Neuron (in vitro differentiated cells): ENCODE data around the gene NFIL3.
"Not testable (repeated sequence)": the region's sequence is repeated elsewhere in the genome, so short reads cannot be mapped to it uniquely, and the experiment has no call there.

Source experiments
- H2AFZ ChIP-seq: one replicate; pipeline ENCODE4 v1.6.1; 2013; ENCODE audit warnings: low read depth, mild to moderate bottlenecking, inconsistent platforms, low read length, moderate library complexity
- H3K27me3 ChIP-seq: one replicate; pipeline ENCODE4 v1.6.1; 2013; ENCODE audit warnings: low read length; ENCODE audit not compliant: insufficient read depth
- H3K36me3 ChIP-seq: one replicate; pipeline ENCODE4 v1.6.1; 2013; ENCODE audit warnings: low read length; ENCODE audit not compliant: insufficient read depth
- H3K4me1 ChIP-seq: one replicate; pipeline ENCODE4 v1.6.1; 2013; ENCODE audit warnings: low read length; ENCODE audit not compliant: insufficient read depth
- H3K4me3 ChIP-seq: 2 replicates; pipeline ENCODE4 v1.5.1; 2013; ENCODE audit warnings: mild to moderate bottlenecking, low read length, moderate library complexity
- H3K9me3 ChIP-seq: one replicate; pipeline ENCODE4 v1.6.1; 2013; ENCODE audit warnings: low read length

NFIL3 gene, protein sequence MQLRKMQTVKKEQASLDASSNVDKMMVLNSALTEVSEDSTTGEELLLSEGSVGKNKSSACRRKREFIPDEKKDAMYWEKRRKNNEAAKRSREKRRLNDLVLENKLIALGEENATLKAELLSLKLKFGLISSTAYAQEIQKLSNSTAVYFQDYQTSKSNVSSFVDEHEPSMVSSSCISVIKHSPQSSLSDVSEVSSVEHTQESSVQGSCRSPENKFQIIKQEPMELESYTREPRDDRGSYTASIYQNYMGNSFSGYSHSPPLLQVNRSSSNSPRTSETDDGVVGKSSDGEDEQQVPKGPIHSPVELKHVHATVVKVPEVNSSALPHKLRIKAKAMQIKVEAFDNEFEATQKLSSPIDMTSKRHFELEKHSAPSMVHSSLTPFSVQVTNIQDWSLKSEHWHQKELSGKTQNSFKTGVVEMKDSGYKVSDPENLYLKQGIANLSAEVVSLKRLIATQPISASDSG

GRCh38 chr9:91423785-91424402 is at the start of gene NFIL3:
NFIL3 (minus strand) TSS chr9:91423832; CDS start chr9:91410734, 13,098 bp downstream.
- Histone ChIP-seq H2AFZ (peak within 1 kb of the TSS; percentile 95), H3K4me1 (peaks cover 12% of the 10 kb centered on the region), H3K36me3 (no peaks in the 10 kb centered on the region), H3K27me3 (peaks cover 27% of the 10 kb centered on the region), H3K4me3 (peak within 1 kb of the TSS; percentile 77), H3K9me3 (no peaks in the 10 kb centered on the region)

GRCh38 chr9:91471524-91471923 is 47.9 kb upstream of the NFIL3 start:
- H3K36me3 ChIP-seq, H3K4me1 ChIP-seq, H2AFZ ChIP-seq, H3K9me3 ChIP-seq, H3K27me3 ChIP-seq, H3K4me3 ChIP-seq: not testable (repeated sequence)

GRCh38 chr9:91465420-91465819 is 41.8 kb upstream of the NFIL3 start:
- H3K4me1 ChIP-seq, result no peaks in the 10 kb centered on the region
- H3K36me3 ChIP-seq, result no peaks in the 10 kb centered on the region
- H3K27me3 ChIP-seq, result no peaks in the 10 kb centered on the region
- no peak overlapping the region for H2AFZ ChIP-seq
- H3K4me3 ChIP-seq, result no peak overlapping the region
- H3K9me3 ChIP-seq, result no peaks in the 10 kb centered on the region

DNA sequence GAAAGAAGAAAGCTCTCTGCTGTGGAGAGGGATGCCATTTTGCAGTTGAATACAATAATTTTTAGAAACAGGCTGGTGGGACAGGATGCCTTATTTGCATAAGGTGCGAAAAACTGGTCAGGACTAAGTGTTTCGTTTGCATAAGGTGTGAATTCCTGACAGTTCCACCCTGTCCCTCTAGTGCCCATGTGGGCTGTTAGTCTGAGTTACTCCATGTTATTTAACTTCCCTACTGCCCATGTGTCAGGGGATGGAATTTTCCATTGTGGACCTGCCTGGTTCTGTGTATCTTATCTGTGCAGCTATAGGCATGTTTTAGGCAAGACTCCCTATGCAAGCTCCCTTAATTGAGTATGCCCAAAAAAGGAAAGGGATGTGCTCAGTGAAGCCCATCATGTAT is 35.3 kb upstream of the NFIL3 start:
- Histone ChIP-seq H3K9me3 (no peaks in the 10 kb centered on the region), H2AFZ (no peak overlapping the region), H3K36me3 (no peaks in the 10 kb centered on the region), H3K27me3 (no peaks in the 10 kb centered on the region), H3K4me1 (no peaks in the 10 kb centered on the region), H3K4me3 (no peak overlapping the region)

- Histone ChIP-seq H3K36me3 (no peaks in the 10 kb centered on the region), H3K27me3 (no peaks in the 10 kb centered on the region), H3K4me1 (no peaks in the 10 kb centered on the region), H3K4me3 (no peak overlapping the region), H3K9me3 (no peaks in the 10 kb centered on the region), H2AFZ (no peak overlapping the region)
These were observed 29.2 kb upstream of the NFIL3 start for GRCh38 chr9:91452844-91453243.

DNA sequence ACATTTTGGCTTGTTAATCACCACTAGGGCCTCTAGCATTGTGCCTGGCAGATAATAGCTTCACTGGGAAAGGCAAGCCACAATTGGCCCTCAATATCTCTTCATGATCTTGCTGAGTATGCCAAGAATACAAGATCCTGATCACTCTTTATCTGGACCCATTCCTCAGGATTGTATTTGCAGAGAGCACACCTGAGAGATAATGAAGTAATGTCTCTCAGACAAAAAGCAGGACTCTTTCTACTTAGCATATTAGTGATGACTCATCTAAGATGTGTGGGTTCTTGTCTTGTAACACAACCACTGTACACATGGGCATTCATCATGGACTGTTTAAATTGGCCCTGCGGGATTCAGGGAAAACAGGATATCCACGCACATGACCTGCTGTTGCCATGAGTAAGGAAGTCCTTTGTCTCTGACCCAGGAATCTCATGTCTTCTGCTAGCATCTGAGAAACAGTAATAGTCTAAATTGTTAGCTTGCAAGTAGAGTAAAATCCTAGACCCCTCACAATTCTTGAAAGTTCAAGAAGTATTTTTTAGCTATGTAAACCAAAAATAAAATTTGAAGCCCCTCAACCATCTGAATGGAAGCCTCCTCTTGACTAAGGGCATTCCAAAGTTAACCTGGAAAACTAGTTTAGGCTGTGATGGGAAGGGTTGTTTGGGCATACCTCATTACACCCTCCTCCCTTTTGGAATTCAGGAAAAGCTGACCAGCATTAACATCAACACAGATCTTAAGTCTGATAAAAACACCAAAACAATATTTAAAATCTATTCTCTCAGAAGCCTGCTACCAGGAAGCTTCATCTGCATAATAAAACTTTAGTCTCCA is 28.0 kb upstream of the NFIL3 start:
- no peaks in the 10 kb centered on the region for H3K9me3 ChIP-seq
- H3K4me3 ChIP-seq, result no peak overlapping the region
- no peaks in the 10 kb centered on the region for H3K4me1 ChIP-seq
- H3K27me3 ChIP-seq, result no peaks in the 10 kb centered on the region
- H3K36me3 ChIP-seq, result no peaks in the 10 kb centered on the region
- H2AFZ ChIP-seq, result no peak overlapping the region

DNA sequence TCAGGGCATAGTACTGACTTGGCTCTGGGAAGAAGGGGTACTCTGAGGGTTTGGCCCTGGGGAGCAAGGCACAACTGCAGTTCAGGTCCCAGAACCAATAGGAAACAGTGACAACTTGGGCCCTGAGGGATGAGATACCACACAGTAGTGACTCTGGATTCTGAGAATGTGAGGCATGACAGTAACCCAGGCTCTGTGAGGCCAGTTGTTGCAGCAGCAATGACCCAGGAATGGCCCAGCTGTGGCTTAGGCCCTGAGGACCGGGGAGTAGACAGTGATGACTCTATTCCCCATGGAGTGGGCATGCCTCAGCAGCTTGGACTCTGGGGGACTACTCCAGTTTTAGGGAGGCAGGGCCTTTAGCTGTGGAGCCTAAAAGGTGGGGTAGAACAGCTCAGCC is 21.5 kb upstream of the NFIL3 start:
- Histone ChIP-seq H3K9me3 (peaks cover 9% of the 10 kb centered on the region), H3K4me3 (no peak overlapping the region), H3K36me3 (no peaks in the 10 kb centered on the region), H2AFZ (no peak overlapping the region), H3K4me1 (no peaks in the 10 kb centered on the region), H3K27me3 (no peaks in the 10 kb centered on the region)

DNA sequence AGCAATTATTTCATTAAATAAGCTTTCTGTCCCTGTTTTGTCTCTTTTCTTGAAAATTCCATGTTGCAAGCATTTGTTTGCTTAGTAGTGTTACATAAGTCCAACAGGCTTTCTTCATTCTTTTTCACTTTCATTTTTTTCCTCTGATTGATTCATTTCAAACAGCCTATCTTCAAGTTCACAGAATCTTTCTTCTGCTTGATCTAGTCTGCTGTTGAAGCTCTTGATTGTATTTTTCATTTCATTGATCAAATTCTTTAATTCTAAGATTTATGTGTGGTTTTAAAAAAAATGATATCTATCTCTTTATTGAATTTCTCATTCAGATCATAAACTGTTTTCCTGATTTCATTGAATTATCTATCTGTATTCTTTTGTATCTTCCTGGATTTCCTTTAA is 20.4 kb upstream of the NFIL3 start:
- Histone ChIP-seq H3K4me1 (no peaks in the 10 kb centered on the region), H3K9me3 (peaks cover 9% of the 10 kb centered on the region), H3K27me3 (no peaks in the 10 kb centered on the region), H2AFZ (no peak overlapping the region), H3K4me3 (no peak overlapping the region), H3K36me3 (no peaks in the 10 kb centered on the region)

DNA sequence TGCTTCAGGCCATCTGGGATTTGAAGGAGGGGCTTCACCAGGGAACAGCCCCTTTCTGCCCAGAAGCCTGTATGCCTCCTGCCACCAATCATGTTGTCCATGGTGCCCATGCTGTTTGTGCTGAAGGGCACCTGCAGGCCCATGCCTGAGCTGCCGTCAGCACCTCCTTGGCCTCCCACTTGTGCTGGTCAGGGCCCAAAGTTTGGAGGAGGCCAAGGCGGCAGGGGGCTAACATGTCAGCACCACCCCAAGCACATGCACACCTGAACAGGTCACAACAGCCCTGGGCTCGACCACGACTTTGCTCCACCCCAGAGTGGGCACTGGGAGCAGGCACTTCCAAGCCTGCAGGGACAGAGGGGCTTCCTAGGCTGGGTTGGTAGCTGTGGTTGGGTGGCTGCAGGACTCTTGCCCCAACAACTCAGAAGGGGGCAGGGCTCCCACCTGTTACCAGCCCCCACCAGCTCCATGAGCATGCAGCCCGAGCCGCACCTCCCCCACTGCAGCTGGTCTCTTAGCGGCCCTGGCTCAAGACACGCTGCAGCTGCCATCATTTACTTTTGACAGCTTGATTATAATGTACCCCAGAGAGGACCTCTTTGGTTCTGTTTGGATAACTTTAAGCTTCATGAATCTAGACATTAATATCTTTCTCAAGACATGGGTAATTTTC is 19.8 kb upstream of the NFIL3 start:
- Histone ChIP-seq H2AFZ (no peak overlapping the region), H3K9me3 (peaks cover 9% of the 10 kb centered on the region), H3K4me3 (no peak overlapping the region), H3K36me3 (no peaks in the 10 kb centered on the region), H3K4me1 (no peaks in the 10 kb centered on the region), H3K27me3 (no peaks in the 10 kb centered on the region)

- Histone ChIP-seq H3K36me3 (no peaks in the 10 kb centered on the region), H3K4me3 (no peak overlapping the region), H3K4me1 (no peaks in the 10 kb centered on the region), H2AFZ (no peak overlapping the region), H3K27me3 (peaks cover 5% of the 10 kb centered on the region), H3K9me3 (no peaks in the 10 kb centered on the region)
These were observed 13.2 kb upstream of the NFIL3 start for GRCh38 chr9:91436841-91437240.

- H3K4me3 ChIP-seq, result no peak overlapping the region
- peaks cover 23% of the 10 kb centered on the region for H3K27me3 ChIP-seq
- no peak overlapping the region for H2AFZ ChIP-seq
- H3K36me3 ChIP-seq, result no peaks in the 10 kb centered on the region
- H3K4me1 ChIP-seq, result no peaks in the 10 kb centered on the region
- H3K9me3 ChIP-seq, result no peaks in the 10 kb centered on the region
These were observed 9.5 kb upstream of the NFIL3 start for GRCh38 chr9:91433180-91433579.

DNA sequence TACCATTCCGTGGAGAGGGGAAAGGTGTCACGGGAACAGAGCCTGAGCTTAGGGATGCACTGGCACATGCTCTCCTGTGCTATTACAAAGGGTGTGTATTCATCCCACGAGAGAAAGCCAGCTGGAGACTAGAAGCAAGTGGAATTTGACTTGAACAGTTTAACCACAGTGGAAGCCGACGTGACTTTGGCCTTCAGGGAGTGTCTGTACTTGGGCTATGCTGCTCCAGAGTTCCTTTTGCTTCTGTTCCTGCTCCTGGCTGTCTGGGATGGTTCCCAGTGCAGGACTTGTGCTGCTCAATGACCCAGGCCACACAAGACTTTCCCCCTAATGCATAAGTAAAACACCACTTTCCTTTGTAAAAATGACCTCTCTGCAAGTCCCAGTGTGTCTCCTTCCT is 7.9 kb upstream of the NFIL3 start:
- H3K9me3 ChIP-seq, result no peaks in the 10 kb centered on the region
- H2AFZ ChIP-seq, result no peak overlapping the region
- H3K36me3 ChIP-seq, result no peaks in the 10 kb centered on the region
- H3K4me3 ChIP-seq, result no peak overlapping the region
- H3K4me1 ChIP-seq, result no peaks in the 10 kb centered on the region
- peaks cover 23% of the 10 kb centered on the region for H3K27me3 ChIP-seq

DNA sequence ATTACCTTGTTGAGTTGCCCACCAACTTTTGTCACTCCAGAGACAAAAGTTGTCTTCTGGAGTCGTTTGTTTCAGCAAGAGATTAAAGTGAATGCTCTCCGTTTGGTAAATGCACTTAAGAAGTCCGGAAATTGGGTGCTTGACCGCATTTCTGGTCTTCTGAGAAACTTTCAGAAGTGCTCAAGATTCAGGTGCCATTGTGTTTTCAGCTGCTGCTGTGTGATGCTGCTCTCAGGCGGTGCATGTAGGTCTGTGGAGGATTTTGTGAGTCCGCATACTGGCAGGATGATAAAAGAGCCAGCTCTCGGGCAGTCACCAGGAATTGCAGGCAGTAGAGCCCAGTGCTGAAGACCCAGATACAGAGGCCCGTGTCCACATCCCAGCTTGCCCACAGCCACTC is 5.9 kb upstream of the NFIL3 start:
- no peak overlapping the region for H3K4me3 ChIP-seq
- H3K9me3 ChIP-seq, result no peaks in the 10 kb centered on the region
- peaks cover 38% of the 10 kb centered on the region for H3K27me3 ChIP-seq
- H2AFZ ChIP-seq, result no peak overlapping the region
- H3K4me1 ChIP-seq, result no peaks in the 10 kb centered on the region
- no peaks in the 10 kb centered on the region for H3K36me3 ChIP-seq
